K562 (cell line): ENCODE results near the gene AKT3. TPM values are rescaled to one million over a fixed set of nuclear protein-coding genes. Genes with fewer than 3 reads are reported as not detected.

ENCODE experiments used
- ATAC-seq: fragments of 200-7000 bp; cut with Tn5 transposase; 3 replicates; pipeline ENCODE4 v1.9.1; 2020; ENCODE audit warnings: moderate library complexity
- BruUV-seq: library from RNA; stranded (reverse); fragments of 400-500 nt; replicated peaks from 2 replicates; lab custom pipeline; 2021; lab: Mats Ljungman, UMichigan
- CTCF ChIA-PET: fragments of 300-600 bp; formaldehyde crosslinking; extraction: SDS; loops from one replicate; lab custom pipeline; 2021; ENCODE audit warnings: low intra/inter-chr PET ratio; lab: Yijun Ruan, JAX
- POLR2A ChIA-PET: fragments of 300-600, 350-650 bp; sonication (Branson Sonifier 250); formaldehyde crosslinking; extraction: SDS; loops from one replicate; lab custom pipeline; 2021; ENCODE audit warnings: antibody characterized with exemption, inconsistent platforms; lab: Yijun Ruan, JAX
- DNase-seq, 4 experiments: peaks; one replicate each; pipeline versions ENCODE4 v3.0.0 to v3.0.0-alpha.2; 2011 to 2018; ENCODE audit warnings: low spot score in 3 of 4, mixed read lengths in 3 of 4; ENCODE audit errors: extremely low read depth in 1 of 4
- FAIRE-seq: peaks from 2 replicates; lab custom pipeline; 2011; peaks lifted over from hg19 to GRCh38; lab: Jason Lieb, UNC
- H2AFZ ChIP-seq: 2 replicates; pipeline ENCODE4 v1.6.0; 2011; ENCODE audit warnings: low read depth, low read length, control low read depth, inconsistent platforms
- H3K27ac ChIP-seq: fragments of 200-600 bp; 3 replicates; pipeline ENCODE4 v1.8.0; 2011; ENCODE audit warnings: low read depth, mild to moderate bottlenecking, control low read depth, inconsistent platforms, low read length, moderate library complexity, mixed read lengths; ENCODE audit errors: extremely low read depth
- H3K27me3 ChIP-seq, 2 experiments: fragments of 300-600 bp in 1 of 2; 2 replicates in 1 of 2; 3 replicates in 1 of 2; pipeline versions ENCODE4 v1.6.0 to v1.8.0; 2011; ENCODE audit warnings: inconsistent platforms in 2 of 2, low read length in 2 of 2, mild to moderate bottlenecking in 1 of 2, mixed read lengths in 1 of 2, moderate library complexity in 1 of 2; ENCODE audit not compliant: control insufficient read depth in 2 of 2, insufficient read depth in 2 of 2
- H3K36me3 ChIP-seq: fragments of 300-600 bp; 3 replicates; pipeline ENCODE4 v1.8.0; 2011; ENCODE audit warnings: mild to moderate bottlenecking, low read length, inconsistent platforms; ENCODE audit not compliant: control insufficient read depth, insufficient read depth
- H3K4me1 ChIP-seq, 2 experiments: fragments of 200-600 bp in 1 of 2; replicated peaks in 1 of 2; 2 replicates in 1 of 2; 3 replicates in 1 of 2; pipeline versions ENCODE4 v1.5.1 to v1.8.0; 2011; ENCODE audit warnings: inconsistent platforms in 2 of 2, low read length in 2 of 2, mild to moderate bottlenecking in 1 of 2, mixed read lengths in 1 of 2, moderate library complexity in 1 of 2; ENCODE audit not compliant: control insufficient read depth in 2 of 2, insufficient read depth in 2 of 2
- H3K4me2 ChIP-seq: 2 replicates; pipeline ENCODE4 v1.6.1; 2011; ENCODE audit warnings: low read length, control low read depth, inconsistent platforms, mixed read lengths; ENCODE audit not compliant: insufficient read depth
- H3K4me3 ChIP-seq: fragments of 200-600 bp; sonication (generic), shearing (Covaris generic); 2 replicates; pipeline ENCODE4 v1.5.1; 2016; ENCODE audit warnings: control low read depth, inconsistent platforms
- H3K79me2 ChIP-seq: fragments of 200-600 bp; 3 replicates; pipeline ENCODE4 v1.8.0; 2011; ENCODE audit warnings: low read length, inconsistent platforms; ENCODE audit not compliant: control insufficient read depth, insufficient read depth
- H3K9ac ChIP-seq, 2 experiments: 2 replicates each; pipeline versions ENCODE4 v1.6.0 to v1.6.1; 2011; ENCODE audit warnings: low read depth in 2 of 2, low read length in 2 of 2, control low read depth in 1 of 2, inconsistent platforms in 1 of 2, mild to moderate bottlenecking in 1 of 2, mixed read lengths in 1 of 2; ENCODE audit not compliant: insufficient read depth in 1 of 2
- H3K9me1 ChIP-seq: one replicate; pipeline ENCODE4 v1.6.0; 2011; ENCODE audit warnings: inconsistent platforms, mild to moderate bottlenecking, low read length, moderate library complexity; ENCODE audit not compliant: control insufficient read depth, insufficient read depth
- H3K9me3 ChIP-seq: replicated peaks from 2 replicates; pipeline ENCODE4 v1.5.1; 2011; ENCODE audit warnings: low read depth, low read length, inconsistent platforms; ENCODE audit not compliant: control insufficient read depth, insufficient read depth
- H4K20me1 ChIP-seq: replicated peaks from 2 replicates; pipeline ENCODE4 v1.6.1; 2011; ENCODE audit warnings: low read length, inconsistent platforms, mixed read lengths; ENCODE audit not compliant: control insufficient read depth, insufficient read depth
- C11orf30 ChIP-seq: fragments of 450-650 bp; IDR thresholded peaks from 2 replicates; pipeline ENCODE4 v1.6.1; 2016; ENCODE audit warnings: low read depth, mild to moderate bottlenecking
- COPS2 ChIP-seq: fragments of 450-650 bp; conservative IDR thresholded peaks from 2 replicates; pipeline ENCODE4 v1.6.1; 2016; ENCODE audit warnings: mild to moderate bottlenecking, moderate library complexity
- MAFF ChIP-seq: IDR thresholded peaks from 2 replicates; pipeline ENCODE4 v1.6.1; 2012; ENCODE audit warnings: low read length, improper control_type of control experiment
- MAFG ChIP-seq: fragments of 450-650 bp; conservative IDR thresholded peaks from 2 replicates; pipeline ENCODE4 v1.6.1; 2016; ENCODE audit warnings: missing genetic modification characterization, missing compliant biosample characterization
- MAFK ChIP-seq: IDR thresholded peaks from 2 replicates; pipeline ENCODE4 v1.6.1; 2011; ENCODE audit warnings: low read length, improper control_type of control experiment
- ZNF316 ChIP-seq: fragments of 450-650 bp; IDR thresholded peaks from 2 replicates; pipeline ENCODE4 v1.6.1; 2016
- WGBS: fragments of 100-300 bp; shearing (Covaris generic); methylation state at CpG from one replicate; pipeline ENCODE4 v1.1.6; 2016; ENCODE audit warnings: low coverage, mixed read lengths; ENCODE audit not compliant: insufficient coverage; ENCODE audit errors: missing lambda C conversion rate; 5-methylcytosine and 5-hydroxymethylcytosine counted together
- in situ Hi-C: fragments of 300-500 bp; cut with MboI; formaldehyde crosslinking; loops from 4 replicates; pipeline ENCODE4 v1.15.0; 2018; ENCODE audit warnings: inconsistent platforms, mixed read lengths
- intact Hi-C: fragments of 100-400 bp; cut with micrococcal nuclease; formaldehyde crosslinking; loops from 2 replicates; pipeline ENCODE4 v1.14.2; 2022
- polyA plus RNA-seq, 8 experiments: library from polyadenylated mRNA; depleted of rRNA in 4 of 8; stranded (reverse) in 5 of 8; unstranded in 3 of 8; fragments of >200 nt; fragmentation: Nextera tagmentation in 2 of 8; fragmentation: Illumina TruSeq in 1 of 8; extraction: Ambion mirVana in 2 of 8; extraction: Trizol in 1 of 8; gene quantifications; 2 replicates each; pipeline versions ENCODE4 v1.2.1 to v1.2.3, GENCODE V29; 2011 to 2014; ENCODE audit warnings: inconsistent platforms in 1 of 8, missing spikeins in 1 of 8
- total RNA-seq, 7 experiments: library from RNA; depleted of rRNA in 6 of 7; stranded (reverse); fragments of >200 nt in 6 of 7; fragmentation: Illumina TruSeq in 2 of 7; extraction: Trizol in 2 of 7; gene quantifications; 2 replicates each; pipeline versions ENCODE4 v1.2.1 to v1.2.3, GENCODE V29; 2011 to 2021; ENCODE audit warnings: low replicate concordance in 1 of 7
- TF ChIP-seq, protein P1 (sequence below): sonication (generic); formaldehyde crosslinking; IDR thresholded peaks from 2 replicates; pipeline ENCODE4 v1.8.0; 2022; ENCODE audit warnings: mild to moderate bottlenecking, missing genetic modification reagents
- TF ChIP-seq, protein P2 (sequence below), 3 experiments: fragments of 200-800 bp in 1 of 3; fragments of 250-450 bp in 1 of 3; fragments of 450-650 bp in 1 of 3; sonication (Bioruptor Pico) in 1 of 3; sonication (Bioruptor generic) in 1 of 3; formaldehyde crosslinking in 1 of 3; IDR thresholded peaks; 2 replicates each; pipeline versions ENCODE4 v1.6.1 to v1.8.0; 2016 to 2022; ENCODE audit warnings: mild to moderate bottlenecking in 2 of 3, missing genetic modification characterization in 2 of 3, missing compliant biosample characterization in 1 of 3, moderate library complexity in 1 of 3

The AKT3 gene
- total and polyA plus RNA-seq, 9 of the 15 experiments (the other 6 are each of a cell fraction or from before 2014, with no cell fraction given), result 0.04 to 0.54 (median 0.18) TPM; not detected in 1

DNA sequence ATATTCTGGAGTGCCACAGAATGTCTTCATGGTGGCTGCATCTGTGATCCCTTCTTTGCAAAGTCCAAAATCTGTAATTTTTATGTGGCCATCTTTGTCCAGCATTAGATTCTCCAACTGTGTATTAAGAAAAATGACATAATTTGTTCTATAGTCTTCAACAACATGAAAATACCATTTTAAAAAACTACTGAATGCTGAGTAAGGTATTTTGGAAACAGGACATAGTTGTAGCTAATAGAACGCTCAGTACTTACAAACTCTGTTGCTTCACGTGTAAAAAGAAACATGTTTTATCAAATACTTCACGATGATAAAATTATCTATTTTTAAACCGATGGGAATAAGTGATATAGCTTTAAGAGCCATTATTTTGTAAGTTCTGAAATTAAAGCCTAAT lies 286.3 kb downstream of the AKT3 start:
- Histone ChIP-seq H3K27ac (no peak overlapping the region), H3K79me2 (no peaks in the 10 kb centered on the region), H3K9me1 (no peaks in the 10 kb centered on the region), H2AFZ (no peak overlapping the region), H3K4me2 (no peak overlapping the region), H3K4me1 (no peaks in the 10 kb centered on the region), H3K9ac (no peak overlapping the region), H3K27me3 (no peaks in the 10 kb centered on the region), H4K20me1 (no peaks in the 10 kb centered on the region), H3K36me3 (no peaks in the 10 kb centered on the region), H3K4me3 (no peak overlapping the region), H3K9me3 (no peaks in the 10 kb centered on the region)
- no TSS peak for BruUV-seq
- in situ Hi-C loops (no loop called here), intact Hi-C loops (no loop called here)
- ATAC-seq (no peak), FAIRE-seq (no peak), DNase-seq (no peak)
- WGBS, result 0% methylated on average over 4 of the region's 4 CpGs
- ChIA-PET POLR2A (no interaction called here), CTCF (no interaction called here)
- TF ChIP-seq C11orf30 (peak; percentile 66), ZNF316 (peak; percentile 76), COPS2 (no peak), MAFG (tag) (peak; percentile 58; the same call in 1 of the 2 replicates), MAFK (peak; percentile 79), MAFF (peak; percentile 72)
- TF ChIP-seq, protein P1, sequence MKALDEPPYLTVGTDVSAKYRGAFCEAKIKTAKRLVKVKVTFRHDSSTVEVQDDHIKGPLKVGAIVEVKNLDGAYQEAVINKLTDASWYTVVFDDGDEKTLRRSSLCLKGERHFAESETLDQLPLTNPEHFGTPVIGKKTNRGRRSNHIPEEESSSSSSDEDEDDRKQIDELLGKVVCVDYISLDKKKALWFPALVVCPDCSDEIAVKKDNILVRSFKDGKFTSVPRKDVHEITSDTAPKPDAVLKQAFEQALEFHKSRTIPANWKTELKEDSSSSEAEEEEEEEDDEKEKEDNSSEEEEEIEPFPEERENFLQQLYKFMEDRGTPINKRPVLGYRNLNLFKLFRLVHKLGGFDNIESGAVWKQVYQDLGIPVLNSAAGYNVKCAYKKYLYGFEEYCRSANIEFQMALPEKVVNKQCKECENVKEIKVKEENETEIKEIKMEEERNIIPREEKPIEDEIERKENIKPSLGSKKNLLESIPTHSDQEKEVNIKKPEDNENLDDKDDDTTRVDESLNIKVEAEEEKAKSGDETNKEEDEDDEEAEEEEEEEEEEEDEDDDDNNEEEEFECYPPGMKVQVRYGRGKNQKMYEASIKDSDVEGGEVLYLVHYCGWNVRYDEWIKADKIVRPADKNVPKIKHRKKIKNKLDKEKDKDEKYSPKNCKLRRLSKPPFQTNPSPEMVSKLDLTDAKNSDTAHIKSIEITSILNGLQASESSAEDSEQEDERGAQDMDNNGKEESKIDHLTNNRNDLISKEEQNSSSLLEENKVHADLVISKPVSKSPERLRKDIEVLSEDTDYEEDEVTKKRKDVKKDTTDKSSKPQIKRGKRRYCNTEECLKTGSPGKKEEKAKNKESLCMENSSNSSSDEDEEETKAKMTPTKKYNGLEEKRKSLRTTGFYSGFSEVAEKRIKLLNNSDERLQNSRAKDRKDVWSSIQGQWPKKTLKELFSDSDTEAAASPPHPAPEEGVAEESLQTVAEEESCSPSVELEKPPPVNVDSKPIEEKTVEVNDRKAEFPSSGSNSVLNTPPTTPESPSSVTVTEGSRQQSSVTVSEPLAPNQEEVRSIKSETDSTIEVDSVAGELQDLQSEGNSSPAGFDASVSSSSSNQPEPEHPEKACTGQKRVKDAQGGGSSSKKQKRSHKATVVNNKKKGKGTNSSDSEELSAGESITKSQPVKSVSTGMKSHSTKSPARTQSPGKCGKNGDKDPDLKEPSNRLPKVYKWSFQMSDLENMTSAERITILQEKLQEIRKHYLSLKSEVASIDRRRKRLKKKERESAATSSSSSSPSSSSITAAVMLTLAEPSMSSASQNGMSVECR (CRISPR knock-in tag), result no peak
- TF ChIP-seq, protein P2, sequence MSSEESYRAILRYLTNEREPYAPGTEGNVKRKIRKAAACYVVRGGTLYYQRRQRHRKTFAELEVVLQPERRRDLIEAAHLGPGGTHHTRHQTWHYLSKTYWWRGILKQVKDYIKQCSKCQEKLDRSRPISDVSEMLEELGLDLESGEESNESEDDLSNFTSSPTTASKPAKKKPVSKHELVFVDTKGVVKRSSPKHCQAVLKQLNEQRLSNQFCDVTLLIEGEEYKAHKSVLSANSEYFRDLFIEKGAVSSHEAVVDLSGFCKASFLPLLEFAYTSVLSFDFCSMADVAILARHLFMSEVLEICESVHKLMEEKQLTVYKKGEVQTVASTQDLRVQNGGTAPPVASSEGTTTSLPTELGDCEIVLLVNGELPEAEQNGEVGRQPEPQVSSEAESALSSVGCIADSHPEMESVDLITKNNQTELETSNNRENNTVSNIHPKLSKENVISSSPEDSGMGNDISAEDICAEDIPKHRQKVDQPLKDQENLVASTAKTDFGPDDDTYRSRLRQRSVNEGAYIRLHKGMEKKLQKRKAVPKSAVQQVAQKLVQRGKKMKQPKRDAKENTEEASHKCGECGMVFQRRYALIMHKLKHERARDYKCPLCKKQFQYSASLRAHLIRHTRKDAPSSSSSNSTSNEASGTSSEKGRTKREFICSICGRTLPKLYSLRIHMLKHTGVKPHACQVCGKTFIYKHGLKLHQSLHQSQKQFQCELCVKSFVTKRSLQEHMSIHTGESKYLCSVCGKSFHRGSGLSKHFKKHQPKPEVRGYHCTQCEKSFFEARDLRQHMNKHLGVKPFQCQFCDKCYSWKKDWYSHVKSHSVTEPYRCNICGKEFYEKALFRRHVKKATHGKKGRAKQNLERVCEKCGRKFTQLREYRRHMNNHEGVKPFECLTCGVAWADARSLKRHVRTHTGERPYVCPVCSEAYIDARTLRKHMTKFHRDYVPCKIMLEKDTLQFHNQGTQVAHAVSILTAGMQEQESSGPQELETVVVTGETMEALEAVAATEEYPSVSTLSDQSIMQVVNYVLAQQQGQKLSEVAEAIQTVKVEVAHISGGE (CRISPR knock-in tag; IDR thresholded peaks at IDR 0.05), result no peak
